ENCODE measurements around the gene NPAS1. TPM values are rescaled to one million over a fixed set of nuclear protein-coding genes. Genes with fewer than 3 reads are reported as not detected.

NPAS1 gene
- total and polyA plus RNA-seq, 10 donors, result 0.85 to 6.3 (median 2.4) TPM

DNA sequence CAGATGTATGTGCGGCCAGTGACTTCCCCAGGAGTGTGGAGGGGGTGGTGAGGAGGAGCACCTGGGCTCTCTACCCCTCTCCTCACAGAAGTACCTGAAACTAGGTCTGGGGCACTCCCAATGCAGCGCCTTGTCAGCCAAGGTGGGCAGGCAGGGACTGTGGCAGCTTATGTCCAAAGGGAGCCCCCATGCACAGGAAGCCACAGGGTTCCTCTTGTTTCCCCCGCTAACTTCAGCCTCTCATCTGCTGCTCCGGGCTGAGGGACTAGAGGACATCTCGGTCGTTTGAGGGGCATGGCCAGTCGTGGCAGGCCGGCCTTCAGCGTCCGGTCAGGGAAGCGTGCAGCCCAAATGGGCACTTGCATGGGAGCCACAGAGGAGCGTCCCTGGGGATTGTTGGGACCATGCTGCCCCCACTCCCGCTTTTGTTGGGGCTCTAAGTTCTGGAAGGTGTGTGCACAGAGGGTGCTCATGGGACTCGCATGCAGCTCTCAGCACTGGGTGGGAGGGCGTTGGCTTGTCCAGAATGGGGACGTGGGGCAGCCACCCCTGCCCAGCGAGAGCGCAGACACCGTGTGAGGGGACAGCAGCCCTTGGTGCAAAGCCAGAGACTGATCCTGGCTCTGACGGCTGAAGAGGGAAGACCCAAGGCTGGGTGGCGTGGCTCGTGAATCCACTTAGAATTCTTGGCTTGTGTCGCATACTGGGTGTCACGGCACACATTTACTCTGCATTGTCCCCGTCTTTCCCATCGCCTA is 16.6 kb upstream of the NPAS1 start:
- H3K4me1 ChIP-seq, result peaks cover 0 to 18% (median 12%) of the 10 kb centered on the region in 6 donors
- H3K9me3 ChIP-seq, result peaks cover 0 to 3% (median 0%) of the 10 kb centered on the region in 8 donors
- no peak overlapping the region for H3K4me3 ChIP-seq
- intact Hi-C loops (cut with DNase I; ENCODE audit: low total_unique reads), result no loop called here
- TF ChIP-seq, protein P1, sequence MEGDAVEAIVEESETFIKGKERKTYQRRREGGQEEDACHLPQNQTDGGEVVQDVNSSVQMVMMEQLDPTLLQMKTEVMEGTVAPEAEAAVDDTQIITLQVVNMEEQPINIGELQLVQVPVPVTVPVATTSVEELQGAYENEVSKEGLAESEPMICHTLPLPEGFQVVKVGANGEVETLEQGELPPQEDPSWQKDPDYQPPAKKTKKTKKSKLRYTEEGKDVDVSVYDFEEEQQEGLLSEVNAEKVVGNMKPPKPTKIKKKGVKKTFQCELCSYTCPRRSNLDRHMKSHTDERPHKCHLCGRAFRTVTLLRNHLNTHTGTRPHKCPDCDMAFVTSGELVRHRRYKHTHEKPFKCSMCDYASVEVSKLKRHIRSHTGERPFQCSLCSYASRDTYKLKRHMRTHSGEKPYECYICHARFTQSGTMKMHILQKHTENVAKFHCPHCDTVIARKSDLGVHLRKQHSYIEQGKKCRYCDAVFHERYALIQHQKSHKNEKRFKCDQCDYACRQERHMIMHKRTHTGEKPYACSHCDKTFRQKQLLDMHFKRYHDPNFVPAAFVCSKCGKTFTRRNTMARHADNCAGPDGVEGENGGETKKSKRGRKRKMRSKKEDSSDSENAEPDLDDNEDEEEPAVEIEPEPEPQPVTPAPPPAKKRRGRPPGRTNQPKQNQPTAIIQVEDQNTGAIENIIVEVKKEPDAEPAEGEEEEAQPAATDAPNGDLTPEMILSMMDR (IDR thresholded peaks at IDR 0.05 in 8 of 11, conservative IDR thresholded peaks at IDR 0.05 in 3 of 11), result no peak
- TF ChIP-seq POLR2AphosphoS5 (IDR thresholded peaks at IDR 0.05) (peak in 2 of 3 donors; percentile 19 to 30), POLR2A (IDR thresholded peaks at IDR 0.05) (no peak)
- H3K27me3 ChIP-seq (replicated peaks in 1 of 7), result peaks cover 0 to 34% (median 0%) of the 10 kb centered on the region in 7 donors
- H3K27ac ChIP-seq, result no peak overlapping the region
- 57 to 77% (median 70%) methylated on average over 15 to 26 of the region's 26 CpGs for WGBS, 5 donors
- DNase-seq, result no peak
- peaks cover 0 to 44% (median 38%) of the 10 kb centered on the region in 6 donors for H3K36me3 ChIP-seq

DNA sequence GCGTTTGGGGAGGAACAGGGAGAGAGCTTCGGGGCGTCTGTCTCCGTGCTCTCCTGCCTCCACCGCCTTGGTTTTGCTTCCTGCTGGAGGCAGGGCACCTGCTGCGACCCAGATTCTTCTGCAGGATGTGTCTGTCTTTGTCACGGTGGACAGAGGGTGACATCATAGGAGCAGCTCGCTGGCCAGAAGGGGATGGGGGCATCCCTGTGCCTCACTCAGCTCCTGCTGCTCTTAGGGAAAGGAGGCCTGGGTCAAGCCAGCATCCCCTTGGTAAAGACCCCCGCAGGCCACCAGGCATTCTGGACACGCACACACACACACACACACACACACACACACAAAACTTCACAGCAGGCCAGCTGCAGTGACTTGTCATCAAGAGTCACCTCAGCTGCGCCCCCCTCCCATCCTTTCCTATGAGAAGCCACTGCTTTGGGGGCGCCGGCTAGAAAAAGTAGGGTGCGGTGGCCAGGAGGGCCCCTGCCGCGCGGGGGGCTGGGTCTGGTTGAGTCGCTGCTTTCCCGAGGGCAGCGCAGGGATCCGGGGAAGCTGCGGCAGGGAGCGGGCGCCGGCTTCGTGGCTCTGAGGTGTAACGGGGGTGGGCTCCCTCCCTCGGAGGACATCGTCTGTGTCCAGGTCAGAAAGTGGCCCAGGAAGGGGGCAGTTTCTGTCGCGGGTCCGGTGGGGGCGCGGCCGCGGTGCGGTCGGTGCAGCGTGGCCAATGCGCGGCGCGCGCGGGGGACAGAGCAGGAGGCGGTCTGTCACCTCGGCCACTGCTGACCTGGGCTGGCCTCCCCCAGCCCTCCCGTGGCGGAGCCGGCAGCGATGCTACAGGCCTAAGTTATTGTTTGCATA is 15.8 kb upstream of the NPAS1 start:
- H3K4me3 ChIP-seq, result no peak overlapping the region
- H3K9me3 ChIP-seq, result peaks cover 0 to 3% (median 0%) of the 10 kb centered on the region in 8 donors
- 18 to 38% (median 22%) methylated on average over 27 to 51 of the region's 51 CpGs for WGBS, 5 donors
- peaks cover 0 to 36% (median 30%) of the 10 kb centered on the region in 6 donors for H3K36me3 ChIP-seq
- TF ChIP-seq, protein P1 (IDR thresholded peaks at IDR 0.05 in 8 of 11, conservative IDR thresholded peaks at IDR 0.05 in 3 of 11), result no peak
- TF ChIP-seq POLR2AphosphoS5 (IDR thresholded peaks at IDR 0.05), result peak in 2 of 3 donors; percentile 40 to 62
- no peak for DNase-seq
- peaks cover 0 to 40% (median 0%) of the 10 kb centered on the region in 7 donors for H3K27me3 ChIP-seq (replicated peaks in 1 of 7)
- no peak overlapping the region for H3K27ac ChIP-seq
- H3K4me1 ChIP-seq, result peaks cover 0 to 18% (median 12%) of the 10 kb centered on the region in 6 donors
- intact Hi-C loops (cut with DNase I; ENCODE audit: low total_unique reads), result no loop called here

DNA sequence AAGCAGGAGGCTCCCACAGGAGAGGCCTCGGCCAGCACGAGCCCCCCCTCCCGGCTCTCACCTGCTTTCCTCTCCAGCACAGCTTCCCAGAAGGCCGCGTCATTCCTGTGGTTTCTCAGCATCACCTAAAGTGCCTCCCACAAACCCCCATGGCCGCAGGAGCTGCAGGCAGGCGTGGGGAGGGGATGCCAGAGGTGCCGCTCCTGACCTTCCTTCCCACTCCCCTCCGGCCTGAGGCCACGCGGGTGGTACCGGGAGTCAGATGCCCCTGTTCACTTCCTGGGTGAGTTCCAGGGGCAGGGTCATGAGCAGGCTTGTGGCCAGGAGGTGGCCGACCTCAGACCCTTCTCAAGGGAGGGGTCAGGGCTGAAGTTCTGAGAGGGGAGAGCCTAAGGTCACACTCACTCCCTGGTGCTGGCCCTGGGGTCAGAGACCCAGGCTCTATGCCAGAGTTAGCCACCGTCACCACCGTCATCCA is 14.4 kb upstream of the NPAS1 start:
- intact Hi-C loops (cut with DNase I; ENCODE audit: low total_unique reads), result no loop called here
- Histone ChIP-seq H3K4me1 (peaks cover 0 to 18% (median 12%) of the 10 kb centered on the region in 6 donors), H3K9me3 (peaks cover 0 to 3% (median 0%) of the 10 kb centered on the region in 8 donors), H3K4me3 (no peak overlapping the region), H3K36me3 (peaks cover 0 to 23% (median 16%) of the 10 kb centered on the region in 6 donors), H3K27ac (no peak overlapping the region), H3K27me3 (replicated peaks in 1 of 7) (peaks cover 0 to 40% (median 0%) of the 10 kb centered on the region in 7 donors)
- 70 to 81% (median 80%) methylated on average over 14 to 15 of the region's 15 CpGs for WGBS, 5 donors
- DNase-seq, result no peak
- TF ChIP-seq, protein P1 (IDR thresholded peaks at IDR 0.05 in 8 of 11, conservative IDR thresholded peaks at IDR 0.05 in 3 of 11), result no peak
- TF ChIP-seq POLR2AphosphoS5 (IDR thresholded peaks at IDR 0.05), result peak in 2 of 3 donors; percentile 30 to 65
